ENCODE measurements around the gene BCL6B. TPM values are rescaled to one million over a fixed set of nuclear protein-coding genes. Genes with fewer than 3 reads are reported as not detected.
A peak's percentile ranks its signal among the peaks of the same experiment; 100 is the strongest.

Gene BCL6B
- total RNA-seq, 1 donor from 2014 or later = not detected

- TF ChIP-seq, protein P1, sequence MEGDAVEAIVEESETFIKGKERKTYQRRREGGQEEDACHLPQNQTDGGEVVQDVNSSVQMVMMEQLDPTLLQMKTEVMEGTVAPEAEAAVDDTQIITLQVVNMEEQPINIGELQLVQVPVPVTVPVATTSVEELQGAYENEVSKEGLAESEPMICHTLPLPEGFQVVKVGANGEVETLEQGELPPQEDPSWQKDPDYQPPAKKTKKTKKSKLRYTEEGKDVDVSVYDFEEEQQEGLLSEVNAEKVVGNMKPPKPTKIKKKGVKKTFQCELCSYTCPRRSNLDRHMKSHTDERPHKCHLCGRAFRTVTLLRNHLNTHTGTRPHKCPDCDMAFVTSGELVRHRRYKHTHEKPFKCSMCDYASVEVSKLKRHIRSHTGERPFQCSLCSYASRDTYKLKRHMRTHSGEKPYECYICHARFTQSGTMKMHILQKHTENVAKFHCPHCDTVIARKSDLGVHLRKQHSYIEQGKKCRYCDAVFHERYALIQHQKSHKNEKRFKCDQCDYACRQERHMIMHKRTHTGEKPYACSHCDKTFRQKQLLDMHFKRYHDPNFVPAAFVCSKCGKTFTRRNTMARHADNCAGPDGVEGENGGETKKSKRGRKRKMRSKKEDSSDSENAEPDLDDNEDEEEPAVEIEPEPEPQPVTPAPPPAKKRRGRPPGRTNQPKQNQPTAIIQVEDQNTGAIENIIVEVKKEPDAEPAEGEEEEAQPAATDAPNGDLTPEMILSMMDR (IDR thresholded peaks at IDR 0.05; ENCODE audit: insufficient read depth, low read length, severe bottlenecking) = no peak
- Histone ChIP-seq H3K4me3 (ENCODE audit: low read depth, low read length) (no peak overlapping the region), H3K27me3 (ENCODE audit: control insufficient read depth, insufficient read depth, low read length) (no peaks in the 10 kb centered on the region), H3K36me3 (ENCODE audit: control insufficient read depth, insufficient read depth, low read length) (peaks cover 14% of the 10 kb centered on the region)
- no peak for DNase-seq (ENCODE audit: low read depth)
- FAIRE-seq = no peak
These were observed 23.9 kb upstream of the BCL6B start for GRCh38 chr17:6998855-6999508.

- FAIRE-seq (no peak), DNase-seq (ENCODE audit: low read depth) (peak; percentile 56)
- TF ChIP-seq, protein P1 (IDR thresholded peaks at IDR 0.05; ENCODE audit: insufficient read depth, low read length, severe bottlenecking) = peak; percentile 59
- Histone ChIP-seq H3K36me3 (ENCODE audit: control insufficient read depth, insufficient read depth, low read length) (peaks cover 14% of the 10 kb centered on the region), H3K27me3 (ENCODE audit: control insufficient read depth, insufficient read depth, low read length) (no peaks in the 10 kb centered on the region), H3K4me3 (ENCODE audit: low read depth, low read length) (no peak overlapping the region)
These were observed 21.4 kb upstream of the BCL6B start for GRCh38 chr17:7001318-7001961.

DNA sequence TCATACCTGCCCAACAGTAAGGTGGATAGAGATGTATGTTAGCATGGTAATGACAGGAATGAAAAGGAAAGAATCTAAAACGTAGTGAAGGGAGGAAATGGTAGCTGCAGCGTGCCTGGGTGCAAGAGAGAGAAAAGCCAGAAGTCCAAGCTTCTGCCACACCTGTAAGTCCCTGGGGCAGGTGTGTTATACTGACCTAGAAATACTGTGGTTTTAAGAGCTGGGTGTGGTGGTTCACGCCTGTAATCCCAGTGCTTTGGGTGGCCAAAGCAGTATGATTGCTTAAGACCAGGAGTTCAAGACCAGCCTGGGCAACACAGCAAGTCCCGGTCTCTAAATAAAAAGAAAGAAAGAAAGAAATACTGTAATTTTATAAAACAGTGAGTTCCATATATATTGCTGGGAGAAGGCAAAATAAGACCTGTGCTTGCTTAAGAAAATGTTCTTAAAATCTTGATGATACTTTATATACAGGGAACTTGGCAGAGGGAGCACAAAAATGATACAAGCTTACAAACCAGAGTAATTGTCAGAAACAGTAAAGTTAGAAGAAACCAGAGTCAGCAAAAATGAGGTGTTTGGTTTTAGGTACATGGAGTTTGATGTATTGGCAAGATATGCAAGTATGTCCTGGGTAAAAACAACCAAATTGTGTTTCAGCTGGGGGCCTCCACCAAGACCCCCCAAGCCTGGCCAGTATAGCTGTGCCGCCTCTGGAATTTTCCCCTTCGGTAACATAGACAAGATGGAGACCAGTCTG lies 20.4 kb upstream of the BCL6B start:
- no peak for DNase-seq (ENCODE audit: low read depth)
- H3K4me3 ChIP-seq (ENCODE audit: low read depth, low read length) = no peak overlapping the region
- TF ChIP-seq, protein P1 (IDR thresholded peaks at IDR 0.05; ENCODE audit: insufficient read depth, low read length, severe bottlenecking) = no peak
- no peaks in the 10 kb centered on the region for H3K27me3 ChIP-seq (ENCODE audit: control insufficient read depth, insufficient read depth, low read length)
- FAIRE-seq = no peak
- H3K36me3 ChIP-seq (ENCODE audit: control insufficient read depth, insufficient read depth, low read length) = peaks cover 20% of the 10 kb centered on the region

DNA sequence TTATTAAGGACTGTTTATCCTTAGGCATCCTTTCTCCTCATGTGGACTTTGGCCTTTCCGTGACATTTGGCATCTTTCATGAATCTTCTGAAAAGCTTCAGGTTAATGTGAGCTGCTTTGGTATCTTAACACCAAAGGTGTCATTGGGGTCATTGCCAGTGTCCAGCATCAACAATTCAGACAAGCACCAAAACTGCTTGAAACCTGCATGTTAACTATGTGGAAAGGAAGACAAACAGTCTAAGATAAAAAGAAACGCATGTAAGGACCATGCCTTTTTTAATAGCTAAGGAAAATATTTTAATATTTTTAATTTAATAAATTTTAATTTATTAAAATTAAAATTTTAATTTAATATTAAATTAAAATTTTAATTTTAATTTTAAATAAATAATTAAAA lies 19.1 kb upstream of the BCL6B start:
- TF ChIP-seq, protein P1 (IDR thresholded peaks at IDR 0.05; ENCODE audit: insufficient read depth, low read length, severe bottlenecking) = no peak
- FAIRE-seq = no peak
- DNase-seq (ENCODE audit: low read depth) = no peak
- peaks cover 18% of the 10 kb centered on the region for H3K36me3 ChIP-seq (ENCODE audit: control insufficient read depth, insufficient read depth, low read length)
- no peaks in the 10 kb centered on the region for H3K27me3 ChIP-seq (ENCODE audit: control insufficient read depth, insufficient read depth, low read length)
- H3K4me3 ChIP-seq (ENCODE audit: low read depth, low read length) = no peak overlapping the region

DNA sequence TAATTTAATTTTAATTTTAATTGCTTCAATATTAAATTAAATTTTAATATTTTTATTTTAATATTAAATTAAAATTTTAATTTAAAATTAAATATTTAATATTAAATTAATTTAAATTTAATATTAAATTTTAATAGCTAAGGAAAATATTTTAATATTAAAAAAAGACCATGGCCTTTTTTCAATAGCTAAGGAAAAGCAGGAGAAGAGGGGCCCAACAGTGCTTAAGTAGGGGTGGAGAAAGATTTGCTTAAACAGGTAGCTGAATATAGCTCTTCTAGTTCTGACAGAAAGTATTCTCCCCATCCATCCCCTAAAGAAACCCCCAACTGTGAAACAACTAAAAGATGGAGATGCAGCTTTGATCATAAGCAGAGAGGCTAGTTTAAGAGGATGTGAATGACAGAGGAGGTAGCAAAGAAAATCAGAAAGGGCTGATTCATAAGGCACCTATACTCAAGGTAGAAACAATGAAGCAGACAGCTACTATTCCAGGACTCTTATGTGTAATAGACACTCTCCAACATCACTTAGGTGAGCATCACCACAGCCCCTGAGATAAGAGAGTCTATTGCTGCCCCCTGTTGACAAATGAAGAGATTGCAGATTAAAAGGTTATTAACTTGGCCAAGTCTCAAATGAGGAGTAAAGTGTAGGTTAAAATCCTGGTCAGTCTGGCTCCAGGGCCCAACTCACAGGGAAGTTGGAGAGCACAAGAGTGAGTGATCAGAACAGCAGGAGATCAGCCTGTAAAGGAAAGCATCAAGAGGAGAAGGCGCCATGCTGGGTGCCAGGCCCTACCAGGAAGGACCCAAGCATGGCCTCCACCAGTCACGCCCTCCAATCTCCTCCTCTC lies 18.2 kb upstream of the BCL6B start:
- no peak for FAIRE-seq
- TF ChIP-seq, protein P1 (IDR thresholded peaks at IDR 0.05; ENCODE audit: insufficient read depth, low read length, severe bottlenecking) = peak; percentile 61
- DNase-seq (ENCODE audit: low read depth) = peak; percentile 61
- peaks cover 15% of the 10 kb centered on the region for H3K36me3 ChIP-seq (ENCODE audit: control insufficient read depth, insufficient read depth, low read length)
- no peak overlapping the region for H3K4me3 ChIP-seq (ENCODE audit: low read depth, low read length)
- no peaks in the 10 kb centered on the region for H3K27me3 ChIP-seq (ENCODE audit: control insufficient read depth, insufficient read depth, low read length)

All from bronchial epithelial cell (primary cell).